HG03565 (cell line): Measurements from ENCODE around the gene BIRC3.
"Not testable (repeated sequence)": the region's sequence is repeated elsewhere in the genome, so short reads cannot be mapped to it uniquely, and the experiment has no call there.

ENCODE experiments used
- ATAC-seq: cut with Tn5 transposase; IDR thresholded peaks from one replicate; pipeline ENCODE4 v1.9.1; 2021; ENCODE audit warnings: mild to moderate bottlenecking, moderate library complexity; ENCODE audit not compliant: unreplicated experiment

BIRC3 gene

DNA sequence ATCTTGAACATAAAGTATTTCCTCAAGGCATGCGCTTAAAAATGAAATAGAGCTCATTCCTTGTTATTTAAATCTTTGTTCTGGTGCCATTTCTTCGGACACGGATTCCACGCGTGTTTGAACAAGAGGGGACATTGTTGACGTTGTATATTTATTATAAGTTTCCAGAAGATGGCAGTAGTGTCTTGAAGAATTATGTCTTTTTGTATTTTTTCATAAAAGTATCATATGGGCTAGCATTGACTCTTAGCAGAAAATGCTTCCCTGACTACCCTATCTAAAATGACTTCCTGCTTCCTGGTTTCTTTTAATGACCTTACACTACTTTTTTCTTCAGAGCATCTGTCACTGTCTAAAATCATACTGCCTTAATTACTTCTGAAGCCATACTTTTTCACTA, 50.1 kb downstream of the BIRC3 start:
- ATAC-seq, result no peak

GRCh38 chr11:102368472-102368871, 51.2 kb downstream of the BIRC3 start:
- peak; percentile 100 for ATAC-seq

DNA sequence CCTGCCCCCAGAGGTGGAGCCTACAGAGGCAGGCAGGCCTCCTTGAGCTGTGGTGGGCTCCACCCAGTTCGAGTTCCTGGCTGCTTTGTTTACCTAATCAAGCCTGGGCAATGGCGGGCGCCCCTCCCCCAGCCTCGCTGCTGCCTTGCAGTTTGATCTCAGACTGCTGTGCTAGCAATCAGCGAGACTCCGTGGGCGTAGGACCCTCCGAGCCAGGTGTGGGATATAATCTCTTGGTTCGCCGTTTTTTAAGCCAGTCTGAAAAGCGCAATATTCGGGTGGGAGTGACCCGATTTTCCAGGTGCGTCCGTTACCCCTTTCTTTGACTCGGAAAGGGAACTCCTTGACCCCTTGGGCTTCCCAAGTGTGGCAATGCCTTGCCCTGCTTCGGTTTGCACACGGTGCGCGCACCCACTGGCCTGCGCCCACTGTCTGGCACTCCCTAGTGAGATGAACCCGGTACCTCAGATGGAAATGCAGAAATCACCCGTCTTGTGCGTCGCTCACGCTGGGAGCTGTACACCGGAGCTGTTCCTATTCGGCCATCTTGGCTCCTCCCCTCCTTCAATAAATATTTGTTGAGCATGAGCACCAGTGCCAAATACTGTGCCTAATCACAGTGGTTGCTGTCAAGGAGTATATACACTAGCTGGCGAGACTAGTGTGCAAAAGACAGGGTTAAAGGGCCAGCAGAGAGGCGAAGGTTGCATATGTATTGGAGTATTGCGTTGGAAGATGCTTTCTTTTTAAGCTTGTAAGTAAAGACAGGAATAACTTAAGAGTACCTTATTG, 57.5 kb downstream of the BIRC3 start:
- not testable (repeated sequence) for ATAC-seq

GRCh38 chr11:102375720-102376399, 58.6 kb downstream of the BIRC3 start:
- ATAC-seq, result no peak

- ATAC-seq, result no peak
Observed at GRCh38 chr11:102377891-102378290, 60.6 kb downstream of the BIRC3 start.

- ATAC-seq, result no peak
Observed at GRCh38 chr11:102378818-102379217, 61.5 kb downstream of the BIRC3 start.

GRCh38 chr11:102382384-102382783, 65.1 kb downstream of the BIRC3 start:
- ATAC-seq, result no peak

GRCh38 chr11:102383839-102384238, 66.6 kb downstream of the BIRC3 start:
- ATAC-seq, result no peak

DNA sequence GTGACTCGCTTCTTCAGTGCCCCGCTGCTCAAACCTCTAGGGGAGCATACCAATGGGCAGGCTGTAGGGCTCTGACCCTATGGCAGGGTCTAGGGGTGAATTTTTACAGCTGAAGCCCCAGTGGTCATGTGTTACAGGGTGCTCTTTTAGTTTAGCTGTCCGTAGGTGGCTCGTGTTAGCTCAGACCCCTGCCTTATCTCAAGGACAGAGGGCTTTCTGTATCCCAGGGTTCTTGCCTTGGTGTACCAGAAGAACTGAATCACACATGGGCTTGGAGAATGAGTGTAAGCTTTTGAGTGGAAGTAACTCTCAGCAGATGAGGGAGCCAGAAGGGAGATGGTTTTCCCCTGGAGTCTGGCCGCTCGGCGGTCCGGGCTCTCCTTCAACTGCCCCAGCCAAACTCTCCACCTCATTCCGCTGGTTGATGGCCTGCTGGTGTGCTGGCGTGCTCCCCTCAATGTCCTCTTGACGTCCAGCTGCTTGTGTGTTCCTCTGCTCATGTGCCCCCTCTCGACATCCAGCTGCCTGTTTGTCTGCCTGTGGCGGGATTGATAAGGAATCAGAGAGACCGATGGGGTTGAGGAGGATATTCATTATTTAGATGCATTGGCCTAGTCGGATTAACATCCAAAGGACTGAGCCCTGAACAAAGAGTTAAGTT, 67.3 kb downstream of the BIRC3 start:
- ATAC-seq, result no peak

DNA sequence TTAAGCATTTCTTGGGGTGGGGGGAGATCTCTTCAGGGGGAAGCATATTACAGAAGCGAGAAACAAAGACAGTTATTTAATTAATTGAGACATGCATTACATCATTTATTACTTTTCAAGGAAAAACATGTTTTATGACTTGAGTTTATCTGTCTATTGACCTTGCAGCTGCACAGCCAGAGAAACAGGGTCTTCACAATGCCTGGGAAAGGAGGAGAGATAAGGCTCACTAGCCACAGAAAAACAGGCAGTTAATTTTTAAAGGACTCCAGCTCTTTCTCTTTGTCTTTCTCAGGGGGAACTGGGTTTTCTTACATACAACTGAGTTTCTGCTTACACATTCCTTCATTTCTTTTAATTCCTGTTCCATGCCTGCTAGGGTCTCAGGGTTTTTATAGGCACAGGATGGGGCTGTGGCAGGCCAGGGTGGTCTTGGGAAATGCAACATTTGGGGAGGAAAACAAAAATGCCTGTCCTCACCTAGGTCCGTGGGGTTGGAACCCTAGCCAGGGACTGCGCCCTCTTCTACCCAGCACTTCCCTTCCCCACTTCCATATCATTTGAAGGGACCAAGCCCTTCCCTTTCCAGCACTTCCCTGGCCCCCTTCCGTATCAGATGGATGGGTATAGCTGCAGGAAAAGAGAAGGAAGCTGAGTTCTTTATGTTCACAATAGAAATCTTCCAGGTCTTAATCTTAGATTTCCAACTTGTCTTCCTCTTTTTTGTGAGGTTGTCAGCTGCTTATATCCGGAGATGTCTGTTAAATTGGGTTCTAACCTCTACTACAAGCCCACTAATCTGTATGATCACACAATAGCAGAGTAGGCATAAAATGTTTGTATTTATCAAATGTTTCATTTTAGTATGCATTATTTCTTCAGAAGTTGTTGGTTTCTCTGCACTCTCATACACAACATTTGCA, 68.1 kb downstream of the BIRC3 start:
- no peak for ATAC-seq

- no peak for ATAC-seq
Observed at GRCh38 chr11:102386136-102386734, 69.0 kb downstream of the BIRC3 start.

DNA sequence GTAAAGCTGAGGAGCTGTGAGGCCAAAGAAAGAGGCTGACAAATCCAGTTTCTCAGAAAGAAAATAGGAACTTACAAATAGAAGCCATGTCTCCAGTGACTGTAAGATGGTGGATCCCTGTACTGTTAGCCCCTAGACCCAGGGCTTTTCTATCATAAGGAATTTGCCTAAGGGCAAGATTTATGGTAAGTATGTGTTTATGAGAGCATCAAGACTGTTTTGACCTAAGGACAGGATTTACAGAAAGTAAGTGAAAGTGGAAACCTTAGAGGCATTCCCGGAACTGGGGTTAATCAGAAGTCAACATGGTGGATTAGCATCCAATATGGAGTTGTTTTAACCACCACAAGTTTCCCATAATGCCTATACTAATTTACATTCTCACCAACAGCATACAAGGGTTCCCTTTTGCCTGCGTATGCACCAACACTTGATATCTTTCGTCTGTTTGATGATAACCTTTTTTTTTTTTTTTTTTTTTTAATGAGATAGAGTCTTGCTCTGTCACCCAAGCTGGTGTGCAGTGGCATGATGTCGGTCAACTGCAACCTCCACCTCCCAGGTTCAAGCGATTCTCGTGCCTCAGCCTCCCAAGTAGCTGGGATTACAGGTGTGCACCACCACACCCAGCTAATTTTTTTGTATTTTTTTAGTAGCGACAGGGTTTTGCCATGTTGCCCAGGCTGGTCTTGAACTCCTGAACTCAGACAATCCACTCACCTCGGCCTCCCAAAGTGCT, 69.9 kb downstream of the BIRC3 start:
- no peak for ATAC-seq
